Posterior vena cava (tissue), 2 donors: ENCODE measurements around the gene CACNA1S. TPM values are rescaled to one million over a fixed set of nuclear protein-coding genes. Genes with fewer than 3 reads are reported as not detected.
A peak's percentile ranks its signal among the peaks of the same experiment; 100 is the strongest.

ENCODE experiments used
- DNase-seq: peaks from one replicate; pipeline ENCODE4 v3.0.0-alpha.2; 2020; ENCODE audit warnings: low spot score
- intact Hi-C, 2 donors: fragments of 100-400 bp; cut with DNase I; formaldehyde crosslinking; loops; one replicate each; pipeline versions ENCODE4 v1.14.1 to v1.14.2; 2022 to 2023
- total RNA-seq, 2 donors: library from RNA; stranded (reverse); fragmentation: NEBNext Ultra II Directional; extraction: Animal tissue kit (Norgen Biotek cat#: 25700); gene quantifications; one replicate each; pipeline ENCODE4 v1.2.1, GENCODE V29; 2021
- donor health status: DM: yes; HTN: yes; CAD: no.
- donor health status: DM: yes; HTN: yes; CAD: no.

The CACNA1S gene
- total RNA-seq, 2 donors from 2014 or later: 0.05 to 0.14 TPM

GRCh38 chr1:201050515-201051277 is 61.5 kb downstream of the CACNA1S start:
- intact Hi-C loops: no loop called here
- no peak for DNase-seq

GRCh38 chr1:201049248-201049831 is 62.9 kb downstream of the CACNA1S start:
- DNase-seq: no peak
- intact Hi-C loops: loop anchor here in 1 of 2 donors (10.0 kb wide), 1 partner anchor 55 kb away; no protein-coding TSS in a partner anchor

- intact Hi-C loops: loop anchor here in 1 of 2 donors (10.0 kb wide), 1 partner anchor 56 kb away; no protein-coding TSS in a partner anchor
- DNase-seq: no peak
These were observed 63.7 kb downstream of the CACNA1S start for GRCh38 chr1:201048521-201048920.

GRCh38 chr1:201044119-201044518 is 68.1 kb downstream of the CACNA1S start:
- intact Hi-C loops: loop anchor here (5.0 to 10.0 kb wide), 2 partner anchors 61 to 72 kb away; no protein-coding TSS in a partner anchor
- DNase-seq: no peak

GRCh38 chr1:201042779-201043461 is 69.3 kb downstream of the CACNA1S start:
- DNase-seq: peak; percentile 87
- intact Hi-C loops: loop anchor here (1.0 to 10.0 kb wide), 4 partner anchors 62 to 76 kb away; no protein-coding TSS in a partner anchor

- intact Hi-C loops: loop anchor here (2.0 to 10.0 kb wide), 3 partner anchors 64 to 69 kb away; no protein-coding TSS in a partner anchor
These were observed 71.2 kb downstream of the CACNA1S start for GRCh38 chr1:201041011-201041410.

GRCh38 chr1:201039876-201040275 is 72.3 kb downstream of the CACNA1S start:
- intact Hi-C loops: loop anchor here (2.0 to 10.0 kb wide), 3 partner anchors 65 to 68 kb away; no protein-coding TSS in a partner anchor
- no peak for DNase-seq

More at GRCh38 chr1:201041011-201041410, 71.2 kb downstream of the CACNA1S start:
- DNase-seq: no peak

- DNase-seq: no peak
- intact Hi-C loops: no loop called here
These were observed 72.8 kb downstream of the CACNA1S start for GRCh38 chr1:201039418-201039817.

GRCh38 chr1:201038186-201038876 is 73.9 kb downstream of the CACNA1S start:
- intact Hi-C loops: no loop called here
- DNase-seq: no peak

- DNase-seq: no peak
- intact Hi-C loops: no loop called here
These were observed 75.9 kb downstream of the CACNA1S start for GRCh38 chr1:201036188-201036842.

GRCh38 chr1:201034671-201035070 is 77.6 kb downstream of the CACNA1S start:
- no peak for DNase-seq
- intact Hi-C loops: no loop called here

GRCh38 chr1:201032408-201032807 is 79.8 kb downstream of the CACNA1S start:
- no peak for DNase-seq
- intact Hi-C loops: no loop called here

- intact Hi-C loops: no loop called here
- DNase-seq: no peak
These were observed 83.8 kb downstream of the CACNA1S start for GRCh38 chr1:201028461-201028889.

- intact Hi-C loops: no loop called here
These were observed 85.4 kb downstream of the CACNA1S start for GRCh38 chr1:201026836-201027235.

GRCh38 chr1:201026234-201026633 is 86.0 kb downstream of the CACNA1S start:
- intact Hi-C loops: no loop called here
- DNase-seq: no peak

More at GRCh38 chr1:201026836-201027235, 85.4 kb downstream of the CACNA1S start:
- no peak for DNase-seq

- no peak for DNase-seq
- intact Hi-C loops: no loop called here
These were observed 86.6 kb downstream of the CACNA1S start for GRCh38 chr1:201025571-201026002.

GRCh38 chr1:201024625-201024998 is 87.6 kb downstream of the CACNA1S start:
- DNase-seq: no peak
- intact Hi-C loops: no loop called here

- DNase-seq: no peak
- intact Hi-C loops: no loop called here
These were observed 88.2 kb downstream of the CACNA1S start for GRCh38 chr1:201023920-201024624.
